Stimulated activated CD8-positive, alpha-beta memory T cell treated with anti-CD3 and anti-CD28 coated beads, Interleukin-7, amount 100 ng/mL, for 48 hours (primary cell): ENCODE measurements around the gene HES4.

Source experiments
- DNase-seq, 2 donors: peaks; one replicate each; pipeline ENCODE4 v3.0.0-alpha.2; 2020; ENCODE audit warnings: low read depth in 1 of 2; ENCODE audit errors: extremely low read depth in 1 of 2

The HES4 gene

GRCh38 chr1:953524-954320, 46.2 kb downstream of the HES4 start:
- DNase-seq = no peak

- no peak for DNase-seq
These were observed 47.3 kb downstream of the HES4 start for GRCh38 chr1:952603-953002.

- no peak for DNase-seq
These were observed 47.7 kb downstream of the HES4 start for GRCh38 chr1:952201-952600.

- no peak for DNase-seq
These were observed 48.5 kb downstream of the HES4 start for GRCh38 chr1:951364-951763.

GRCh38 chr1:950881-951280, 49.0 kb downstream of the HES4 start:
- no peak for DNase-seq

GRCh38 chr1:950268-950667, 49.6 kb downstream of the HES4 start:
- DNase-seq = no peak
